SU-DHL-6 (cell line): Measurements from ENCODE around the gene NUMB.

Experiments used
- H2AFZ ChIP-seq: fragments of 200-600 bp; sonication (generic); 2 replicates; pipeline ENCODE4 v1.6.1; 2014; ENCODE audit warnings: low read depth, mild to moderate bottlenecking, moderate library complexity, mixed read lengths, antibody characterized with exemption, low read length; ENCODE audit not compliant: severe bottlenecking
- H3F3A ChIP-seq: fragments of 200-600 bp; shearing (Covaris generic); 2 replicates; pipeline ENCODE4 v1.6.0; 2016; ENCODE audit warnings: antibody characterized with exemption, mild to moderate bottlenecking; ENCODE audit not compliant: insufficient read depth
- H3K27ac ChIP-seq: fragments of 200-600 bp; sonication (generic); 2 replicates; pipeline ENCODE4 v1.5.1; 2016; ENCODE audit warnings: low read depth, mild to moderate bottlenecking, low read length, moderate library complexity, mixed read lengths
- H3K27me3 ChIP-seq: fragments of 200-600 bp; sonication (generic), shearing (Covaris generic); 2 replicates; pipeline ENCODE4 v1.6.0; 2014; ENCODE audit warnings: mild to moderate bottlenecking, low read length
- H3K36me3 ChIP-seq: fragments of 200-600 bp; sonication (generic); 2 replicates; pipeline ENCODE4 v1.6.1; 2014; ENCODE audit warnings: mild to moderate bottlenecking, low read length, mixed read lengths
- H3K4me2 ChIP-seq: fragments of 300-600, 200-600 bp; shearing (Covaris generic), sonication (generic); 2 replicates; pipeline ENCODE4 v1.6.0; 2014; ENCODE audit warnings: low read length, low read depth, mild to moderate bottlenecking; ENCODE audit not compliant: poor library complexity, severe bottlenecking
- H3K4me3 ChIP-seq: fragments of 200-600 bp; sonication (generic); 2 replicates; pipeline ENCODE4 v1.5.1; 2014; ENCODE audit warnings: antibody characterized with exemption, low read length, mild to moderate bottlenecking, mixed read lengths; ENCODE audit not compliant: insufficient read depth, poor library complexity, severe bottlenecking
- H3K79me2 ChIP-seq: fragments of 200-600 bp; sonication (generic); 2 replicates; pipeline ENCODE4 v1.6.1; 2014; ENCODE audit warnings: mild to moderate bottlenecking, low read length, moderate library complexity; ENCODE audit not compliant: insufficient read depth
- H3K9ac ChIP-seq: fragments of 200-600 bp; sonication (generic); 2 replicates; pipeline ENCODE4 v1.7.0; 2014; ENCODE audit warnings: mild to moderate bottlenecking, low read length
- H3K9me2 ChIP-seq: fragments of 200-600 bp; sonication (generic); replicated peaks from 2 replicates; pipeline ENCODE4 v1.6.1; 2014; ENCODE audit warnings: low read length; ENCODE audit not compliant: insufficient read depth
- H3K9me3 ChIP-seq: fragments of 200-600 bp; sonication (generic); 2 replicates; pipeline ENCODE4 v1.6.1; 2014; ENCODE audit warnings: low read length, mixed read lengths; ENCODE audit not compliant: insufficient read depth
- H4K20me1 ChIP-seq: fragments of 200-600 bp; sonication (generic); 2 replicates; pipeline ENCODE4 v1.6.1; 2014; ENCODE audit warnings: low read depth, mild to moderate bottlenecking, antibody characterized with exemption, low read length, moderate library complexity, mixed read lengths
- EZH2phosphoT487 ChIP-seq: fragments of 200-600 bp; sonication (generic), shearing (Covaris generic); conservative IDR thresholded peaks from 2 replicates; pipeline ENCODE4 v1.6.1; 2018; ENCODE audit warnings: mild to moderate bottlenecking, antibody characterized with exemption, low read length, moderate library complexity, mixed read lengths
- TF ChIP-seq, protein P1 (sequence below): fragments of 200-600 bp; sonication (generic); IDR thresholded peaks from one replicate; pipeline ENCODE4 v1.5.1; 2017; ENCODE audit warnings: antibody characterized with exemption, mild to moderate bottlenecking, low read length, moderate library complexity; ENCODE audit not compliant: insufficient read depth, poor library complexity, severe bottlenecking

The NUMB gene

GRCh38 chr14:73468828-73469375, 10.6 kb upstream of the NUMB start:
- Histone ChIP-seq H3K79me2 (no peaks in the 10 kb centered on the region), H3K27ac (no peak overlapping the region), H4K20me1 (no peaks in the 10 kb centered on the region), H3K4me2 (no peak overlapping the region), H2AFZ (no peak overlapping the region), H3K9me2 (no peaks in the 10 kb centered on the region), H3K9ac (no peak overlapping the region), H3K36me3 (no peaks in the 10 kb centered on the region), H3K4me3 (no peak overlapping the region), H3K9me3 (no peaks in the 10 kb centered on the region), H3F3A (no peaks in the 10 kb centered on the region), H3K27me3 (no peaks in the 10 kb centered on the region)
- TF ChIP-seq EZH2phosphoT487 = no peak
- TF ChIP-seq, protein P1, sequence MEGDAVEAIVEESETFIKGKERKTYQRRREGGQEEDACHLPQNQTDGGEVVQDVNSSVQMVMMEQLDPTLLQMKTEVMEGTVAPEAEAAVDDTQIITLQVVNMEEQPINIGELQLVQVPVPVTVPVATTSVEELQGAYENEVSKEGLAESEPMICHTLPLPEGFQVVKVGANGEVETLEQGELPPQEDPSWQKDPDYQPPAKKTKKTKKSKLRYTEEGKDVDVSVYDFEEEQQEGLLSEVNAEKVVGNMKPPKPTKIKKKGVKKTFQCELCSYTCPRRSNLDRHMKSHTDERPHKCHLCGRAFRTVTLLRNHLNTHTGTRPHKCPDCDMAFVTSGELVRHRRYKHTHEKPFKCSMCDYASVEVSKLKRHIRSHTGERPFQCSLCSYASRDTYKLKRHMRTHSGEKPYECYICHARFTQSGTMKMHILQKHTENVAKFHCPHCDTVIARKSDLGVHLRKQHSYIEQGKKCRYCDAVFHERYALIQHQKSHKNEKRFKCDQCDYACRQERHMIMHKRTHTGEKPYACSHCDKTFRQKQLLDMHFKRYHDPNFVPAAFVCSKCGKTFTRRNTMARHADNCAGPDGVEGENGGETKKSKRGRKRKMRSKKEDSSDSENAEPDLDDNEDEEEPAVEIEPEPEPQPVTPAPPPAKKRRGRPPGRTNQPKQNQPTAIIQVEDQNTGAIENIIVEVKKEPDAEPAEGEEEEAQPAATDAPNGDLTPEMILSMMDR = no peak

GRCh38 chr14:73467800-73468199, 9.5 kb upstream of the NUMB start:
- Histone ChIP-seq H3K9me3 (no peaks in the 10 kb centered on the region), H3K27ac (no peak overlapping the region), H3K27me3 (no peaks in the 10 kb centered on the region), H3F3A (no peaks in the 10 kb centered on the region), H3K36me3 (no peaks in the 10 kb centered on the region), H3K9ac (no peak overlapping the region), H3K4me3 (no peak overlapping the region), H4K20me1 (no peaks in the 10 kb centered on the region), H3K4me2 (no peak overlapping the region), H3K79me2 (no peaks in the 10 kb centered on the region), H3K9me2 (no peaks in the 10 kb centered on the region), H2AFZ (no peak overlapping the region)
- TF ChIP-seq, protein P1 = no peak

GRCh38 chr14:73467377-73467776, 9.0 kb upstream of the NUMB start:
- Histone ChIP-seq H3F3A (no peaks in the 10 kb centered on the region), H2AFZ (no peak overlapping the region), H3K79me2 (no peaks in the 10 kb centered on the region), H3K4me2 (no peak overlapping the region), H3K9me3 (no peaks in the 10 kb centered on the region), H3K27ac (no peak overlapping the region), H3K36me3 (no peaks in the 10 kb centered on the region), H3K9ac (no peak overlapping the region), H4K20me1 (no peaks in the 10 kb centered on the region), H3K9me2 (no peaks in the 10 kb centered on the region), H3K4me3 (no peak overlapping the region), H3K27me3 (no peaks in the 10 kb centered on the region)
- TF ChIP-seq, protein P1 = no peak
- no peak for TF ChIP-seq EZH2phosphoT487
